ENCODE results near the gene IGF1R. TPM values are rescaled to one million over a fixed set of nuclear protein-coding genes. Genes with fewer than 3 reads are reported as not detected.

IGF1R gene
- total and polyA plus RNA-seq, 2 of the 8 experiments (the other 6 are each of a cell fraction or from before 2014, with no cell fraction given), result 32.9 to 109 TPM

- Histone ChIP-seq H3K27me3 (replicated peaks in 1 of 4; ENCODE audit: control insufficient read depth in 3 of 4, extremely low read depth in 1 of 4, insufficient read depth in 3 of 4, low read length in 3 of 4) (no peaks in the 10 kb centered on the region), H3K27ac (ENCODE audit: low read depth, low read length) (no peak overlapping the region), H3K18ac (ENCODE audit: extremely low read depth, low read length) (no peak overlapping the region), H2BK12ac (ENCODE audit: low read depth, low read length) (no peak overlapping the region), H3K23ac (ENCODE audit: insufficient read length) (no peak overlapping the region), H3K36me3 (ENCODE audit: control insufficient read depth in 2 of 4, insufficient read depth in 4 of 4, low read length in 3 of 4) (no peaks in the 10 kb centered on the region), H3K23me2 (ENCODE audit: low read depth, low read length) (no peaks in the 10 kb centered on the region), H4K5ac (ENCODE audit: insufficient read length, low read depth, low read length) (no peak overlapping the region), H2AK5ac (ENCODE audit: low read depth, low read length) (no peak overlapping the region), H3K4me1 (replicated peaks in 1 of 4; ENCODE audit: control insufficient read depth in 3 of 4, insufficient read depth in 4 of 4, low read length in 3 of 4) (peaks cover 4 to 15% (median 9%) of the 10 kb centered on the region in 4 experiments; a peak in 4 of 7 replicates), H3K14ac (ENCODE audit: insufficient read length) (no peak overlapping the region), H3K79me2 (ENCODE audit: control insufficient read depth in 1 of 2, insufficient read depth in 2 of 2, low read length in 2 of 2) (peaks cover 9 to 97% of the 10 kb centered on the region in 2 experiments), H4K20me1 (replicated peaks in 1 of 2; ENCODE audit: control insufficient read depth in 1 of 2, insufficient read depth in 2 of 2, low read length in 2 of 2) (peaks cover 10 to 12% of the 10 kb centered on the region in 2 experiments), H3K4me2 (ENCODE audit: insufficient read depth in 1 of 2, low read depth in 2 of 2, low read length in 2 of 2) (no peak overlapping the region), H2BK120ac (replicated peaks; ENCODE audit: low read depth, low read length) (no peak overlapping the region), H3K79me1 (ENCODE audit: low read depth, low read length) (peaks cover 8% of the 10 kb centered on the region; the same call in 1 of the 2 replicates), H2AFZ (ENCODE audit: low read length) (no peak overlapping the region), H3K4ac (replicated peaks; ENCODE audit: insufficient read length, low read depth, low read length) (no peak overlapping the region), H3K9me3 (ENCODE audit: insufficient read depth in 2 of 2, low read depth in 1 of 2, low read length in 1 of 2) (no peaks in the 10 kb centered on the region), H2BK15ac (ENCODE audit: low read length) (no peak overlapping the region), H4K91ac (replicated peaks; ENCODE audit: insufficient read length, low read length) (no peak overlapping the region), H3K56ac (replicated peaks; ENCODE audit: insufficient read length, low read depth, low read length) (no peak overlapping the region), H3K4me3 (ENCODE audit: extremely low read depth in 1 of 4, insufficient read depth in 2 of 4, low read depth in 3 of 4, low read length in 4 of 4) (no peak overlapping the region), H2BK20ac (ENCODE audit: low read length) (no peak overlapping the region), H4K8ac (ENCODE audit: extremely low read depth, insufficient read depth, low read length) (no peak overlapping the region), H2BK5ac (ENCODE audit: low read depth, low read length) (no peak overlapping the region), H3K9ac (replicated peaks in 1 of 4; ENCODE audit: extremely low read depth in 1 of 4, low read depth in 3 of 4, low read length in 3 of 4) (no peak overlapping the region)
- no peak for DNase-seq (ENCODE audit: low read depth in 1 of 2, low spot score in 2 of 2)
- ChIA-PET CTCF (ENCODE audit: partially characterized antibody) (interaction anchor here (0.9 to 4.1 kb wide), 4 partner anchors 7 to 25 kb away, joined by 3 to 30 read pairs (median 5); no protein-coding TSS in a partner anchor), POLR2A (ENCODE audit: partially characterized antibody) (no interaction called here)
- no peak for FAIRE-seq
- WGBS, 2 experiments (ENCODE audit: extremely low coverage in 1 of 2, insufficient coverage in 1 of 2, insufficient read length in 1 of 2, insufficient replicate concordance in 2 of 2, low coverage in 1 of 2, low lambda C conversion rate in 2 of 2, missing lambda C conversion rate in 1 of 2), result 78% methylated on average over 7 of the region's 7 CpGs; no CpG with 5 or more reads in 1 of the 2 experiments
- TF ChIP-seq TBP (IDR thresholded peaks at IDR 0.05; ENCODE audit: low read depth, low read length), result no peak
- no peak for TF ChIP-seq CHD1 (IDR thresholded peaks at IDR 0.05; ENCODE audit: low read depth, low read length)
- no peak for TF ChIP-seq ZNF274 (IDR thresholded peaks at IDR 0.05; ENCODE audit: borderline replicate concordance, extremely low read depth, low read length)
- TF ChIP-seq JUN (IDR thresholded peaks at IDR 0.05; ENCODE audit: low read depth, low read length), result no peak
- no peak for TF ChIP-seq NRF1 (IDR thresholded peaks at IDR 0.05; ENCODE audit: low read depth, low read length)
- TF ChIP-seq BRCA1 (IDR thresholded peaks at IDR 0.05; ENCODE audit: low read depth, low read length), result no peak
- TF ChIP-seq EP300 (IDR thresholded peaks at IDR 0.05; ENCODE audit: borderline replicate concordance in 1 of 2, low read depth in 2 of 2, low read length in 2 of 2), result no peak
- no peak for TF ChIP-seq FOSL1 (IDR thresholded peaks at IDR 0.05; ENCODE audit: insufficient read depth, low read depth, low read length)
- TF ChIP-seq TEAD4 (IDR thresholded peaks at IDR 0.05; ENCODE audit: low read depth, low read length), result no peak
- TF ChIP-seq TCF12 (IDR thresholded peaks at IDR 0.05; ENCODE audit: low read depth, low read length), result no peak
- TF ChIP-seq PHF8 (conservative IDR thresholded peaks at IDR 0.05; ENCODE audit: low read depth, low read length), result no peak
- no peak for TF ChIP-seq SIX5 (IDR thresholded peaks at IDR 0.05; ENCODE audit: low read depth, low read length)
Observed at GRCh38 chr15:98874370-98874769, 226.0 kb downstream of the IGF1R start.
